ENCODE data around the gene KRTAP4-6. TPM values are rescaled to one million over a fixed set of nuclear protein-coding genes. Genes with fewer than 3 reads are reported as not detected.
"Not testable (repeated sequence)": the region's sequence is repeated elsewhere in the genome, so short reads cannot be mapped to it uniquely, and the experiment has no call there.

Gene KRTAP4-6
- not detected in 2 replicates for total RNA-seq (2014; rRNA removed; shearing (Covaris generic))
- polyA plus RNA-seq (2016; fragmentation: Nextera tagmentation; extraction: Ambion mirVana), result not detected in 2 replicates

GRCh38 chr17:41140360-41141131 is at the start of gene KRTAP4-6:
TSS of gene KRTAP4-6 (minus strand) at chr17:41140544. CDS start at chr17:41140487, 57 bp downstream.
- peak; percentile 95 for DNase-seq
- Histone ChIP-seq H3K9me3 (ENCODE audit: low read depth) (no peaks in the 10 kb centered on the region), H3K27me3 (replicated peaks; ENCODE audit: insufficient read depth) (no peaks in the 10 kb centered on the region), H3K4me2 (ENCODE audit: unreplicated experiment) (peak within 1 kb of the TSS; percentile 38), H4K20me1 (ENCODE audit: insufficient read depth) (no peaks in the 10 kb centered on the region), H3K9me2 (ENCODE audit: insufficient read depth) (peaks cover 2% of the 10 kb centered on the region; the same call in 1 of the 2 replicates), H3K4me1 (ENCODE audit: insufficient read depth) (peaks cover 14% of the 10 kb centered on the region), H3K36me3 (ENCODE audit: low read depth) (no peaks in the 10 kb centered on the region), H2AFZ (no peak within 1 kb of the TSS), H3K27ac (peak within 1 kb of the TSS; percentile 83), H3K9ac (peak within 1 kb of the TSS; percentile 10; the same call in 1 of the 2 replicates), H3K4me3 (no peak within 1 kb of the TSS), H3F3A (ENCODE audit: insufficient read depth) (peaks cover 13% of the 10 kb centered on the region), H3K79me2 (ENCODE audit: insufficient read depth) (no peaks in the 10 kb centered on the region)
- in situ Hi-C loops (cut with MboI), result no loop called here
- 67 to 68% methylated on average over 6 of the region's 6 CpGs for WGBS, 2 experiments (ENCODE audit: low coverage in 1 of 2, low lambda C conversion rate in 2 of 2, missing lambda C conversion rate in 2 of 2)
- 0 out of 2 replicates have a peak, but pooled peaks have one; percentile 32 for TF ChIP-seq EZH2phosphoT487 (IDR thresholded peaks at IDR 0.05; ENCODE audit: insufficient read depth, low read depth)
- no peak for TF ChIP-seq EZH2 (IDR thresholded peaks at IDR 0.05; ENCODE audit: insufficient read depth, poor library complexity, severe bottlenecking)

DNA sequence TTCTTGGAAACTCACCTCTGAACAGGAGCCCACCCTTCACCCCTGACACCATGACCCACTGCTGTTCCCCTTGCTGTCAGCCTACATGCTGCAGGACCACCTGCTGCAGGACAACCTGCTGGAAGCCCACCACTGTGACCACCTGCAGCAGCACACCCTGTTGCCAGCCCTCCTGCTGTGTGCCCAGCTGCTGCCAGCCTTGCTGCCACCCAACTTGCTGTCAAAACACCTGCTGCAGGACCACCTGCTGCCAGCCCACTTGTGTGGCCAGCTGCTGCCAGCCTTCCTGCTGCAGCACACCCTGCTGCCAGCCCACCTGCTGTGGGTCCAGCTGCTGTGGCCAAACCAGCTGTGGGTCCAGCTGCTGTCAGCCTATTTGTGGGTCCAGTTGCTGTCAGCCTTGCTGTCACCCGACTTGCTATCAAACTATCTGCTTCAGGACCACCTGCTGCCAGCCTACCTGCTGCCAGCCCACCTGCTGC is 49.5 kb upstream of the KRTAP4-6 start, which contains the start of gene KRTAP9-1:
Gene KRTAP9-1, plus strand, starts transcription at position 51 of the 482 bp plus-strand sequence. Its CDS starts 0 bp downstream, at position 51.
- H3K4me3 ChIP-seq; H2AFZ ChIP-seq; H3K9me3 ChIP-seq (ENCODE audit: low read depth); H3K27me3 ChIP-seq (replicated peaks; ENCODE audit: insufficient read depth); H3K79me2 ChIP-seq (ENCODE audit: insufficient read depth); H3K4me2 ChIP-seq (ENCODE audit: unreplicated experiment); H3K27ac ChIP-seq; H3F3A ChIP-seq (ENCODE audit: insufficient read depth); H3K9ac ChIP-seq; H4K20me1 ChIP-seq (ENCODE audit: insufficient read depth); H3K9me2 ChIP-seq (ENCODE audit: insufficient read depth); in situ Hi-C loops (cut with MboI); H3K36me3 ChIP-seq (ENCODE audit: low read depth); H3K4me1 ChIP-seq (ENCODE audit: insufficient read depth); DNase-seq: not testable (repeated sequence)
- WGBS, 2 experiments (ENCODE audit: low coverage in 1 of 2, low lambda C conversion rate in 2 of 2, missing lambda C conversion rate in 2 of 2), result 67 to 91% methylated on average over 1 of the region's 1 CpG

DNA sequence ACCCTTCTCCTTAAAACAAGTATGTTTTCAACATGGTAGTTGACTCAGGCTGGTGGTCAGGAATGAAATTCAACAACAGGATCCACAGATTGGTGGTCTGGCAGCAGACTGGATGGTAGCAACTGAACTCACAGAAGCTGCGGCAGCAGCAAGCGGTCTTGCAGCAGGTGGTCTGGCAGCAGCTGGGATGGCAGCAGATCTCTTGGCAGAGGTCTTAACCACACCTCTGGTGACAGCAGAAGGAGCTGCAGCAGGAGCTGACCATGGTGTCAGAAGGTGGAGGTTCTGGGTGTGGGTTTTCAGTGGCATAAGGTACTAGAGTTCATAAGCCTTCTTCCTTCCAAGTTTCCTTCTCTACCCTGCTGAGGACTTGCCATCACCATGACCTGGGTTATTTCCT is 46.5 kb upstream of the KRTAP4-6 start:
- Histone ChIP-seq H3K9me2 (ENCODE audit: insufficient read depth) (no peaks in the 10 kb centered on the region), H3K9ac (no peak overlapping the region), H4K20me1 (ENCODE audit: insufficient read depth) (no peaks in the 10 kb centered on the region), H3F3A (ENCODE audit: insufficient read depth) (no peaks in the 10 kb centered on the region), H3K4me1 (ENCODE audit: insufficient read depth) (no peaks in the 10 kb centered on the region), H2AFZ (no peak overlapping the region), H3K9me3 (ENCODE audit: low read depth) (no peaks in the 10 kb centered on the region), H3K27me3 (replicated peaks; ENCODE audit: insufficient read depth) (no peaks in the 10 kb centered on the region), H3K79me2 (ENCODE audit: insufficient read depth) (no peaks in the 10 kb centered on the region), H3K4me3 (no peak overlapping the region), H3K27ac (no peak overlapping the region), H3K4me2 (ENCODE audit: unreplicated experiment) (no peak overlapping the region), H3K36me3 (ENCODE audit: low read depth) (no peaks in the 10 kb centered on the region)
- DNase-seq, result no peak
- TF ChIP-seq EZH2phosphoT487 (IDR thresholded peaks at IDR 0.05; ENCODE audit: insufficient read depth, low read depth) (no peak), EZH2 (IDR thresholded peaks at IDR 0.05; ENCODE audit: insufficient read depth, poor library complexity, severe bottlenecking) (no peak)
- in situ Hi-C loops (cut with MboI), result no loop called here
- WGBS, 2 experiments (ENCODE audit: low coverage in 1 of 2, low lambda C conversion rate in 2 of 2, missing lambda C conversion rate in 2 of 2), result 85% methylated on average over 2 of the region's 2 CpGs

GRCh38 chr17:41185001-41185400 is 44.7 kb upstream of the KRTAP4-6 start:
- H3K79me2 ChIP-seq (ENCODE audit: insufficient read depth), result no peaks in the 10 kb centered on the region
- TF ChIP-seq EZH2phosphoT487 (IDR thresholded peaks at IDR 0.05; ENCODE audit: insufficient read depth, low read depth) (no peak), EZH2 (IDR thresholded peaks at IDR 0.05; ENCODE audit: insufficient read depth, poor library complexity, severe bottlenecking) (no peak)
- H3K9ac ChIP-seq, result no peak overlapping the region
- no peaks in the 10 kb centered on the region for H4K20me1 ChIP-seq (ENCODE audit: insufficient read depth)
- no peaks in the 10 kb centered on the region for H3K36me3 ChIP-seq (ENCODE audit: low read depth)
- H3K27me3 ChIP-seq (replicated peaks; ENCODE audit: insufficient read depth), result no peaks in the 10 kb centered on the region
- H3K4me1 ChIP-seq (ENCODE audit: insufficient read depth), result no peaks in the 10 kb centered on the region; the same call in 1 of the 2 replicates
- no peaks in the 10 kb centered on the region for H3K9me3 ChIP-seq (ENCODE audit: low read depth)
- in situ Hi-C loops (cut with MboI), result no loop called here
- WGBS, 2 experiments (ENCODE audit: low coverage in 1 of 2, low lambda C conversion rate in 2 of 2, missing lambda C conversion rate in 2 of 2), result 14 to 26% methylated on average over 1 of the region's 1 CpG
- no peak overlapping the region for H3K4me2 ChIP-seq (ENCODE audit: unreplicated experiment)
- DNase-seq, result peak; percentile 5
- no peak overlapping the region for H3K4me3 ChIP-seq
- H2AFZ ChIP-seq, result peak overlapping the region; percentile 18; the same call in 1 of the 2 replicates
- no peak overlapping the region for H3K27ac ChIP-seq
- no peaks in the 10 kb centered on the region for H3K9me2 ChIP-seq (ENCODE audit: insufficient read depth)
- H3F3A ChIP-seq (ENCODE audit: insufficient read depth), result peaks cover 7% of the 10 kb centered on the region; the same call in 1 of the 2 replicates
